SU-DHL-6 (cell line): ENCODE results near the gene POLR2F.

ENCODE experiments used
- H2AFZ ChIP-seq: fragments of 200-600 bp; sonication (generic); 2 replicates; pipeline ENCODE4 v1.6.1; 2014; ENCODE audit warnings: low read depth, mild to moderate bottlenecking, moderate library complexity, mixed read lengths, antibody characterized with exemption, low read length; ENCODE audit not compliant: severe bottlenecking
- H3F3A ChIP-seq: fragments of 200-600 bp; shearing (Covaris generic); 2 replicates; pipeline ENCODE4 v1.6.0; 2016; ENCODE audit warnings: antibody characterized with exemption, mild to moderate bottlenecking; ENCODE audit not compliant: insufficient read depth
- H3K27ac ChIP-seq: fragments of 200-600 bp; sonication (generic); 2 replicates; pipeline ENCODE4 v1.5.1; 2016; ENCODE audit warnings: low read depth, mild to moderate bottlenecking, low read length, moderate library complexity, mixed read lengths
- H3K27me3 ChIP-seq: fragments of 200-600 bp; sonication (generic), shearing (Covaris generic); 2 replicates; pipeline ENCODE4 v1.6.0; 2014; ENCODE audit warnings: mild to moderate bottlenecking, low read length
- H3K36me3 ChIP-seq: fragments of 200-600 bp; sonication (generic); 2 replicates; pipeline ENCODE4 v1.6.1; 2014; ENCODE audit warnings: mild to moderate bottlenecking, low read length, mixed read lengths
- H3K4me2 ChIP-seq: fragments of 300-600, 200-600 bp; shearing (Covaris generic), sonication (generic); 2 replicates; pipeline ENCODE4 v1.6.0; 2014; ENCODE audit warnings: low read length, low read depth, mild to moderate bottlenecking; ENCODE audit not compliant: poor library complexity, severe bottlenecking
- H3K4me3 ChIP-seq: fragments of 200-600 bp; sonication (generic); 2 replicates; pipeline ENCODE4 v1.5.1; 2014; ENCODE audit warnings: antibody characterized with exemption, low read length, mild to moderate bottlenecking, mixed read lengths; ENCODE audit not compliant: insufficient read depth, poor library complexity, severe bottlenecking
- H3K79me2 ChIP-seq: fragments of 200-600 bp; sonication (generic); 2 replicates; pipeline ENCODE4 v1.6.1; 2014; ENCODE audit warnings: mild to moderate bottlenecking, low read length, moderate library complexity; ENCODE audit not compliant: insufficient read depth
- H3K9ac ChIP-seq: fragments of 200-600 bp; sonication (generic); 2 replicates; pipeline ENCODE4 v1.7.0; 2014; ENCODE audit warnings: mild to moderate bottlenecking, low read length
- H3K9me2 ChIP-seq: fragments of 200-600 bp; sonication (generic); replicated peaks from 2 replicates; pipeline ENCODE4 v1.6.1; 2014; ENCODE audit warnings: low read length; ENCODE audit not compliant: insufficient read depth
- H3K9me3 ChIP-seq: fragments of 200-600 bp; sonication (generic); 2 replicates; pipeline ENCODE4 v1.6.1; 2014; ENCODE audit warnings: low read length, mixed read lengths; ENCODE audit not compliant: insufficient read depth
- H4K20me1 ChIP-seq: fragments of 200-600 bp; sonication (generic); 2 replicates; pipeline ENCODE4 v1.6.1; 2014; ENCODE audit warnings: low read depth, mild to moderate bottlenecking, antibody characterized with exemption, low read length, moderate library complexity, mixed read lengths
- CTCF ChIP-seq: fragments of 200-600 bp; sonication (generic); IDR thresholded peaks from one replicate; pipeline ENCODE4 v1.5.1; 2017; ENCODE audit warnings: antibody characterized with exemption, mild to moderate bottlenecking, low read length, moderate library complexity; ENCODE audit not compliant: insufficient read depth, poor library complexity, severe bottlenecking
- EZH2phosphoT487 ChIP-seq: fragments of 200-600 bp; sonication (generic), shearing (Covaris generic); conservative IDR thresholded peaks from 2 replicates; pipeline ENCODE4 v1.6.1; 2018; ENCODE audit warnings: mild to moderate bottlenecking, antibody characterized with exemption, low read length, moderate library complexity, mixed read lengths

The POLR2F gene

DNA sequence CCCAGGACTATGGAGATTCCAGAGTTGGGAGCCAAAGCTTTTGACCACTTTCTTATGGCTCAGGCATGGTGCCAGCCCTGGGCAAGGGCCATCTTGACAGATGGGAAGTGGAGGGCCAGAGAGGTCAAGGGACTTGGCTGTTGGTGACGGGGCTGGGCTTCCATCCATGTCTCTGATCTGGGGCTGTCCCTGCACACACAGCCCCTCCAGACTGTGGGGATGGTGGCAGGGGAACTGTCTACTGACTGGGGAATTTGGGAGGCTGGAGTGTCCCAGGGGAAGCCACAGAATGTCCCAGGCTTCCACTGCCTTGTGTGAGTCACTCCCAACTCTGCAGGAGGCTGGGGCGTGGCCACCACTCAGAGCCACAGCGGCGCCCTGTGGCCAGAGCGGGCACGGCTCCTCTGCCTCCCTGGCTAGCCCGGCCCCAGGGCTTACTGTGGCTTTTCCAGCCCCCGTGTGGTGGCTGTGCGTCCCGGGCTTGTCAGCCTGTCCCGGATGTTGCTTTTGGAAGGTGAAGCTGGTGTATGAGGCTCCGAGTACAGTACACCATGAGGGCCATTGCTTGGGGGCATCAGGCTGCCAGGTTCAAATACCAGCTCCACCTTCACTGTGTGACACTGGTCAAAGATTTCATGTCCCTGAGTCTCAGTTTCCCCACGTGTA lies 19.7 kb upstream of the POLR2F start:
- H3K36me3 ChIP-seq, result no peaks in the 10 kb centered on the region
- H3K27me3 ChIP-seq, result no peaks in the 10 kb centered on the region
- H2AFZ ChIP-seq, result peak overlapping the region; percentile 96
- no peaks in the 10 kb centered on the region for H4K20me1 ChIP-seq
- no peaks in the 10 kb centered on the region for H3K9me3 ChIP-seq
- no peaks in the 10 kb centered on the region for H3K9me2 ChIP-seq
- no peak overlapping the region for H3K4me2 ChIP-seq
- H3K27ac ChIP-seq, result no peak overlapping the region
- no peak overlapping the region for H3K4me3 ChIP-seq
- H3F3A ChIP-seq, result no peaks in the 10 kb centered on the region
- H3K79me2 ChIP-seq, result no peaks in the 10 kb centered on the region
- H3K9ac ChIP-seq, result no peak overlapping the region
- no peak for TF ChIP-seq EZH2phosphoT487
- TF ChIP-seq CTCF, result peak; percentile 95

GRCh38 chr22:37940698-37941376 lies 12.7 kb upstream of the POLR2F start:
- no peaks in the 10 kb centered on the region for H3F3A ChIP-seq
- no peaks in the 10 kb centered on the region for H3K27me3 ChIP-seq
- H3K9ac ChIP-seq, result no peak overlapping the region
- no peak overlapping the region for H3K4me2 ChIP-seq
- H3K4me3 ChIP-seq, result no peak overlapping the region
- H3K9me3 ChIP-seq, result no peaks in the 10 kb centered on the region
- H3K36me3 ChIP-seq, result no peaks in the 10 kb centered on the region
- no peak overlapping the region for H2AFZ ChIP-seq
- H3K9me2 ChIP-seq, result no peaks in the 10 kb centered on the region
- no peak for TF ChIP-seq EZH2phosphoT487
- no peak for TF ChIP-seq CTCF
- H4K20me1 ChIP-seq, result no peaks in the 10 kb centered on the region
- no peaks in the 10 kb centered on the region for H3K79me2 ChIP-seq
- H3K27ac ChIP-seq, result no peak overlapping the region

GRCh38 chr22:37942133-37942532 lies 11.4 kb upstream of the POLR2F start:
- no peaks in the 10 kb centered on the region for H3K9me2 ChIP-seq
- no peak overlapping the region for H3K4me2 ChIP-seq
- TF ChIP-seq CTCF (no peak), EZH2phosphoT487 (no peak)
- no peak overlapping the region for H3K9ac ChIP-seq
- no peaks in the 10 kb centered on the region for H4K20me1 ChIP-seq
- no peak overlapping the region for H3K4me3 ChIP-seq
- no peaks in the 10 kb centered on the region for H3K79me2 ChIP-seq
- no peaks in the 10 kb centered on the region for H3K27me3 ChIP-seq
- no peaks in the 10 kb centered on the region for H3K36me3 ChIP-seq
- H3K9me3 ChIP-seq, result no peaks in the 10 kb centered on the region
- H2AFZ ChIP-seq, result no peak overlapping the region
- no peaks in the 10 kb centered on the region for H3F3A ChIP-seq
- no peak overlapping the region for H3K27ac ChIP-seq
